ENCODE measurements around the gene NSDHL. TPM values are rescaled to one million over a fixed set of nuclear protein-coding genes. Genes with fewer than 3 reads are reported as not detected.

The NSDHL gene
- total RNA-seq, 2 donors from 2014 or later = 3.4 to 20.1 TPM

DNA sequence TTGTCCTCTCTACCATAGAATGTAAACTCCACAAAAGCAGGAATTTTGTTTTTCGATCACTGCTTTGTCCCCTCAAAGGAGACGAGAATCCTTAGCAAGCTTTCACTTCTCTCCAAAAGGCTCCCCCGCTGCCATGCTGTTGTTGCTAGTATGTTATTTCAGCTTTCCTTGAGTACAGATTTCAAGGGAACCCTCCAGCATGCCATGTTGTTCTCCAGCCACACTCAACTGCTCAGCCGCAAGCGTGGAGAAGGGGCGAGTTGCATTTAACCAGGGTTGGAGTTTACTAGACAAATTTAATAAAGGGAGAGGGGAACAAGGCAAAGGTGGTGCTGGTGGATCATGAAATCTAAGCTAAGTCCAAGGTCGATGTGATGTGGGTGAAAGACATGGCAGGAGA is 23.1 kb downstream of the NSDHL start:
- 90 to 92% methylated on average over 7 of the region's 7 CpGs for WGBS, 2 donors
- Histone ChIP-seq H3K9me3 (no peaks in the 10 kb centered on the region), H3K4me3 (no peak overlapping the region), H3K27ac (no peak overlapping the region), H3K36me3 (replicated peaks in 1 of 2; ENCODE audit: insufficient read depth in 1 of 2, low read depth in 2 of 2) (no peaks in the 10 kb centered on the region), H3K27me3 (no peaks in the 10 kb centered on the region), H3K4me1 (no peaks in the 10 kb centered on the region)
- intact Hi-C loops (cut with DNase I) = no loop called here
- ATAC-seq (no peak), DNase-seq (no peak)
- TF ChIP-seq POLR2A (IDR thresholded peaks at IDR 0.05) = no peak
- TF ChIP-seq, protein P1, sequence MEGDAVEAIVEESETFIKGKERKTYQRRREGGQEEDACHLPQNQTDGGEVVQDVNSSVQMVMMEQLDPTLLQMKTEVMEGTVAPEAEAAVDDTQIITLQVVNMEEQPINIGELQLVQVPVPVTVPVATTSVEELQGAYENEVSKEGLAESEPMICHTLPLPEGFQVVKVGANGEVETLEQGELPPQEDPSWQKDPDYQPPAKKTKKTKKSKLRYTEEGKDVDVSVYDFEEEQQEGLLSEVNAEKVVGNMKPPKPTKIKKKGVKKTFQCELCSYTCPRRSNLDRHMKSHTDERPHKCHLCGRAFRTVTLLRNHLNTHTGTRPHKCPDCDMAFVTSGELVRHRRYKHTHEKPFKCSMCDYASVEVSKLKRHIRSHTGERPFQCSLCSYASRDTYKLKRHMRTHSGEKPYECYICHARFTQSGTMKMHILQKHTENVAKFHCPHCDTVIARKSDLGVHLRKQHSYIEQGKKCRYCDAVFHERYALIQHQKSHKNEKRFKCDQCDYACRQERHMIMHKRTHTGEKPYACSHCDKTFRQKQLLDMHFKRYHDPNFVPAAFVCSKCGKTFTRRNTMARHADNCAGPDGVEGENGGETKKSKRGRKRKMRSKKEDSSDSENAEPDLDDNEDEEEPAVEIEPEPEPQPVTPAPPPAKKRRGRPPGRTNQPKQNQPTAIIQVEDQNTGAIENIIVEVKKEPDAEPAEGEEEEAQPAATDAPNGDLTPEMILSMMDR (IDR thresholded peaks at IDR 0.05) = no peak

DNA sequence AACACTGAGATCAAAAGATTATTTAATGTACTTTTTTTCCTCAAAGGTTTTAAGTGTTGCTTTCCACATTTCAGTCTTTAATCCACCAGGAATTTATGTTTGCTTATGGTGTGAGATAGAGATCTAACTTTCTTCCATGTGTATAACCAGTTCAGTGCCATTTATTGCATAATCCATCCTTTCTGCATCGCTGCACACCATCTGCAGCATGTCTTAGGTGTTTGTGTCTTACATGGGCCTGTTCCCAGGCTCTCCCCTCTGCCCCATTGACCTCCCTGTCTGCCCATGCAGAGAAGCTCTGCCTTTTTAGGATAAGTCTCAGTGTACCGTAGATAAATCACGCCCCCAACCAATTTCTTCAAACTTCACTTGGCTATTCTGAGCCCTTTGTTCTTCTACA is 30.3 kb downstream of the NSDHL start:
- no peak for TF ChIP-seq POLR2A (IDR thresholded peaks at IDR 0.05)
- TF ChIP-seq, protein P1 (IDR thresholded peaks at IDR 0.05) = no peak
- no peaks in the 10 kb centered on the region for H3K9me3 ChIP-seq
- no peak overlapping the region for H3K4me3 ChIP-seq
- intact Hi-C loops (cut with DNase I) = no loop called here
- 70 to 96% methylated on average over 3 of the region's 3 CpGs for WGBS, 2 donors
- no peak overlapping the region for H3K27ac ChIP-seq
- no peaks in the 10 kb centered on the region for H3K27me3 ChIP-seq
- no peaks in the 10 kb centered on the region for H3K36me3 ChIP-seq (replicated peaks in 1 of 2; ENCODE audit: insufficient read depth in 1 of 2, low read depth in 2 of 2)
- DNase-seq (no peak), ATAC-seq (no peak)
- no peaks in the 10 kb centered on the region for H3K4me1 ChIP-seq

DNA sequence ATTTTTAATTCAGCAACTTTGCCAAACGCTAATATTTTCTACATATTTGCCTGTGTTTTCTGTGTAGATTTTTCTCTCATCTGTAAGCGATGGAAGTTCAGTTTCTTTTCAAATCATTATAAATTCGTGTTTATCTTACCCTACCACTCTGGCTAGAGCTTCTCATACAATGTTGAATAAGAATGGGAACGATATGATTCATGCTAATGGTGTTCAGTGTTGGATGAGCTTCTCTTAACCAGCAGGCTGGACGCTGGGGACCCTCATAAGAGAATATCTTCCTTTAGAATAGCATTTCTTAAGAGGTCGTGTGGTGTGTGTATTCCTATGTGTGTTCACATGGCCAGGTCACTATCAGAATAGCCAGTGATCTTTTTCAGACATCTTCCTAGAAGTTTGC is 31.0 kb downstream of the NSDHL start:
- TF ChIP-seq, protein P1 (IDR thresholded peaks at IDR 0.05) = no peak
- TF ChIP-seq POLR2A (IDR thresholded peaks at IDR 0.05) = no peak
- no peaks in the 10 kb centered on the region for H3K4me1 ChIP-seq
- H3K27me3 ChIP-seq = no peaks in the 10 kb centered on the region
- ATAC-seq (no peak), DNase-seq (no peak)
- H3K4me3 ChIP-seq = no peak overlapping the region
- 87% methylated on average over 6 of the region's 6 CpGs for WGBS, 2 donors
- no peak overlapping the region for H3K27ac ChIP-seq
- H3K9me3 ChIP-seq = no peaks in the 10 kb centered on the region
- intact Hi-C loops (cut with DNase I) = no loop called here
- H3K36me3 ChIP-seq (replicated peaks in 1 of 2; ENCODE audit: insufficient read depth in 1 of 2, low read depth in 2 of 2) = no peaks in the 10 kb centered on the region

DNA sequence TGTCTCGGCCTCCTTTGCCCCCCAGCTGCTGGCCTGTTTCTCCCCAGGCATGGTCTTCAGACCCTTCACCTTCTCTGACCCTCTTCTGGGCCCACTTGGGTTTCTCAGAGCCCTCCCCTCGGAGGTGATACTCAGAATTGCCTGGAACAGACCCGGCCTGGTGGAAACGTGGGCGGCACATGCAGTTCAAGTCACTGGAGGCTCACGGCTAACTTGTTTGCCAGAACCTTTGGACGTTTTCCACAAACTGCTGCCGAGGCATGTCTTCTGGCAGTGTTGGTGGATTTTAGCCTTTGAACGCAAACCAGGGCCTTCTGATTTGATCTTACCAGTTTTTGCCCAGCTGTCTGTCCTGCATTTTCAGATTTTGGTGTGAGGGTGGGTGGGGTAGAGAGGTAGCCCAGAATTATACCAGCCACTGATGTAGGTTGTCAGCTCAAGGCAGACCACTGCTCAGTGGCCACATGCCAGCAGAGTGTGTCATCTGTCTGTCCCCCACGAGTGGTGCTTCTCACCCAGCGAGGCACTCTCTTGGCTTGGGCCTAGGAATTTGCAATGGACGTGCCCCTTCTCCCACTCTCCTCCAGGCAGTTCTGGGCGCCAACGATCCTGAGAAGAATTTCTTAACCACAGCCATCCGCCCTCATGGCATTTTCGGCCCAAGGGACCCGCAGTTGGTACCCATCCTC is 34.5 kb downstream of the NSDHL start:
- Histone ChIP-seq H3K4me1 (no peaks in the 10 kb centered on the region), H3K27me3 (no peaks in the 10 kb centered on the region), H3K36me3 (replicated peaks in 1 of 2; ENCODE audit: insufficient read depth in 1 of 2, low read depth in 2 of 2) (no peaks in the 10 kb centered on the region), H3K9me3 (no peaks in the 10 kb centered on the region), H3K27ac (no peak overlapping the region), H3K4me3 (no peak overlapping the region)
- peak in 1 of 4 donors; percentile 2 for DNase-seq
- intact Hi-C loops (cut with DNase I) = no loop called here
- WGBS, 2 donors = 89% methylated on average over 10 to 14 of the region's 17 CpGs
- TF ChIP-seq, protein P1 (IDR thresholded peaks at IDR 0.05) = no peak
- no peak for TF ChIP-seq POLR2A (IDR thresholded peaks at IDR 0.05)
- no peak for ATAC-seq

DNA sequence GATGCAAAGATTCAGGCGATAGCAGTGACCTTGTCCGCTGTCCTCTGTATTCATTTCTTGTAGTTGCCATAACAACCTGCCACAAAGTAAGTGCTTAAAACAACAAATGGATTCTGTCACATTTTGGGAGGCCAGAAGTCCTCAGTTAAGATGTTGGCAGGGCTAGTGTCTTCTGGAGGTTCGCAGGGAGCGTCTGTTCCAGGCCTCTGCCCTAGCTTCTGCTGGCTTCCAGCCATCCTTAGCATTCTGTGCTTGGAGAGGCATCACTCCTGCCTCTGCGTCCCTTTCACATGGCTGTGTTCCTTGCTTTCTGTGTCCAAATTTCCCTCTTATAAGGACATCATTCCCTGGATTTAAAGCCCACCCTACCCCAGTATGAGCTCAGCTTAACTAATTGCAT is 35.5 kb downstream of the NSDHL start:
- intact Hi-C loops (cut with DNase I) = no loop called here
- DNase-seq (no peak), ATAC-seq (no peak)
- Histone ChIP-seq H3K27ac (no peak overlapping the region), H3K4me3 (no peak overlapping the region), H3K4me1 (no peaks in the 10 kb centered on the region), H3K9me3 (no peaks in the 10 kb centered on the region), H3K27me3 (no peaks in the 10 kb centered on the region), H3K36me3 (replicated peaks in 1 of 2; ENCODE audit: insufficient read depth in 1 of 2, low read depth in 2 of 2) (no peaks in the 10 kb centered on the region)
- TF ChIP-seq, protein P1 (IDR thresholded peaks at IDR 0.05) = no peak
- no peak for TF ChIP-seq POLR2A (IDR thresholded peaks at IDR 0.05)
- 80 to 88% methylated on average over 1 to 5 of the region's 5 CpGs for WGBS, 2 donors
